HepG2 (cell line): ENCODE measurements around the gene BAHCC1. TPM values are rescaled to one million over a fixed set of nuclear protein-coding genes. Genes with fewer than 3 reads are reported as not detected.
A peak's percentile ranks its signal among the peaks of the same experiment; 100 is the strongest.

Experiments used
- ATAD3A ChIP-seq: sonication (generic); formaldehyde crosslinking; IDR thresholded peaks from 2 replicates; pipeline ENCODE4 v1.4.0; 2020; ENCODE audit warnings: missing genetic modification reagents
- CC2D1A ChIP-seq: sonication (generic); formaldehyde crosslinking; IDR thresholded peaks from 2 replicates; pipeline ENCODE4 v1.8.1; 2023; ENCODE audit warnings: mild to moderate bottlenecking, missing genetic modification reagents
- CCAR2 ChIP-seq: fragments of 200-400 bp; formaldehyde crosslinking; optimal IDR thresholded peaks from 2 replicates; pipeline ENCODE3; 2018; ENCODE audit warnings: low read depth, mild to moderate bottlenecking, low read length, moderate library complexity
- CHD4 ChIP-seq: fragments of 200-600 bp; sonication (generic); IDR thresholded peaks from 2 replicates; pipeline ENCODE4 v1.7.0; 2017; ENCODE audit warnings: mild to moderate bottlenecking, low read length, borderline replicate concordance
- FOXK2 ChIP-seq: fragments of 450-650 bp; IDR thresholded peaks from 2 replicates; pipeline ENCODE4 v1.6.1; 2016
- HNRNPLL ChIP-seq: fragments of 200-400 bp; formaldehyde crosslinking; IDR thresholded peaks from 2 replicates; pipeline ENCODE4 v1.6.1; 2017; ENCODE audit warnings: mild to moderate bottlenecking, low read depth, low read length; ENCODE audit not compliant: poor library complexity, severe bottlenecking
- MIER3 ChIP-seq: IDR thresholded peaks from 2 replicates; pipeline ENCODE4 v1.6.1; 2016; ENCODE audit warnings: missing compliant biosample characterization, borderline replicate concordance
- MXI1 ChIP-seq: IDR thresholded peaks from 3 replicates; pipeline ENCODE4 v1.6.1; 2012; ENCODE audit warnings: low read depth, low read length, inconsistent platforms, borderline replicate concordance
- NR2F6 ChIP-seq, 2 experiments: IDR thresholded peaks; 2 replicates each; pipeline ENCODE4 v1.6.1; 2016; ENCODE audit warnings: antibody characterized with exemption in 1 of 2, mild to moderate bottlenecking in 1 of 2
- PCBP1 ChIP-seq: fragments of 200-400 bp; formaldehyde crosslinking; IDR thresholded peaks from 2 replicates; pipeline ENCODE4 v1.6.1; 2017; ENCODE audit warnings: mild to moderate bottlenecking, low read depth, low read length, borderline replicate concordance
- PPARG ChIP-seq: conservative IDR thresholded peaks from 2 replicates; pipeline ENCODE4 v1.6.1; 2016; ENCODE audit warnings: missing biosample characterization, missing genetic modification reagents
- SAP130 ChIP-seq: IDR thresholded peaks from 2 replicates; pipeline ENCODE4 v1.6.1; 2016; ENCODE audit warnings: low read depth
- SIX1 ChIP-seq: sonication (generic); formaldehyde crosslinking; IDR thresholded peaks from 2 replicates; pipeline ENCODE4 v1.4.0; 2020; ENCODE audit warnings: missing genetic modification reagents, borderline replicate concordance
- TFDP1 ChIP-seq: IDR thresholded peaks from 2 replicates; pipeline ENCODE4 v1.6.1; 2016; ENCODE audit warnings: missing compliant biosample characterization, missing genetic modification reagents, borderline replicate concordance
- ZBTB14 ChIP-seq: sonication (generic); formaldehyde crosslinking; IDR thresholded peaks from 2 replicates; pipeline ENCODE4 v1.4.0; 2020; ENCODE audit warnings: missing genetic modification reagents
- ZBTB20 ChIP-seq: sonication (generic); formaldehyde crosslinking; IDR thresholded peaks from 2 replicates; pipeline ENCODE4 v1.8.1; 2023; ENCODE audit warnings: missing genetic modification reagents, low read depth, mild to moderate bottlenecking, borderline replicate concordance
- ZFP1 ChIP-seq: IDR thresholded peaks from 2 replicates; pipeline ENCODE4 v1.6.1; 2016
- ZFP37 ChIP-seq: sonication (generic); formaldehyde crosslinking; IDR thresholded peaks from 2 replicates; pipeline ENCODE4 v1.4.0; 2020; ENCODE audit warnings: missing genetic modification reagents, borderline replicate concordance
- ZFP82 ChIP-seq: sonication (generic); formaldehyde crosslinking; IDR thresholded peaks from 2 replicates; pipeline ENCODE4 v1.5.1; 2020; ENCODE audit warnings: mild to moderate bottlenecking, missing genetic modification reagents, borderline replicate concordance
- ZKSCAN1 ChIP-seq: fragments of 150-350 bp; IDR thresholded peaks from 2 replicates; pipeline ENCODE4 v1.6.1; 2014; ENCODE audit warnings: low read length
- ZNF180 ChIP-seq: sonication (generic); formaldehyde crosslinking; IDR thresholded peaks from 2 replicates; pipeline ENCODE4 v1.4.0; 2020; ENCODE audit warnings: low read depth, missing genetic modification reagents, borderline replicate concordance
- ZNF256 ChIP-seq: sonication (generic); formaldehyde crosslinking; conservative IDR thresholded peaks from 2 replicates; pipeline ENCODE4 v1.4.0; 2020; ENCODE audit warnings: missing genetic modification reagents
- ZNF276 ChIP-seq: sonication (generic); formaldehyde crosslinking; IDR thresholded peaks from 2 replicates; pipeline ENCODE4 v1.4.0; 2020; ENCODE audit warnings: mild to moderate bottlenecking, low read depth, missing genetic modification reagents
- ZNF383 ChIP-seq: sonication (generic); formaldehyde crosslinking; IDR thresholded peaks from 2 replicates; pipeline ENCODE4 v1.4.0; 2020; ENCODE audit warnings: missing genetic modification reagents, mild to moderate bottlenecking, borderline replicate concordance
- ZNF430 ChIP-seq: sonication (generic); formaldehyde crosslinking; IDR thresholded peaks from 2 replicates; pipeline ENCODE4 v1.9.0; 2021; ENCODE audit warnings: mild to moderate bottlenecking, missing genetic modification reagents
- ZNF577 ChIP-seq: sonication (generic); formaldehyde crosslinking; IDR thresholded peaks from 2 replicates; pipeline ENCODE4 v1.4.0; 2020; ENCODE audit warnings: mild to moderate bottlenecking, low read depth, missing genetic modification reagents, borderline replicate concordance
- ZNF746 ChIP-seq: sonication (generic); formaldehyde crosslinking; IDR thresholded peaks from 2 replicates; pipeline ENCODE4 v1.8.0; 2022; ENCODE audit warnings: mild to moderate bottlenecking, missing genetic modification reagents
- ZSCAN30 ChIP-seq: sonication (generic); formaldehyde crosslinking; IDR thresholded peaks from 2 replicates; pipeline ENCODE4 v1.5.0; 2020; ENCODE audit warnings: mild to moderate bottlenecking, missing genetic modification reagents
- polyA plus RNA-seq, 8 experiments: library from polyadenylated mRNA; depleted of rRNA in 3 of 8; stranded (reverse) in 7 of 8; unstranded in 1 of 8; fragments of >200 nt; fragmentation: Illumina TruSeq in 4 of 8; extraction: Trizol in 4 of 8; gene quantifications; 2 replicates each; pipeline versions ENCODE4 v1.2.1 to v1.2.3, GENCODE V29; 2011 to 2016; ENCODE audit warnings: low read depth in 4 of 8, missing spikeins in 1 of 8, mixed read lengths in 1 of 8; ENCODE audit not compliant: insufficient read depth in 1 of 8
- total RNA-seq, 5 experiments: library from RNA; depleted of rRNA; stranded (reverse); fragments of >200 nt; fragmentation: Illumina TruSeq; extraction: Trizol; gene quantifications; 2 replicates each; pipeline ENCODE4 v1.2.3, GENCODE V29; 2016; ENCODE audit warnings: low read depth in 1 of 5

Gene BAHCC1
- total and polyA plus RNA-seq, 2 of the 13 experiments (the other 11 are each of a cell fraction or from before 2014, with no cell fraction given) = 1.4 to 1.7 TPM

GRCh38 chr17:81513753-81514488 is 118.7 kb downstream of the BAHCC1 start (continued):
- no peak for TF ChIP-seq ZNF577 (CRISPR knock-in tag)
- TF ChIP-seq ZBTB20 (CRISPR knock-in tag) = no peak
- no peak for TF ChIP-seq ZFP1 (CRISPR knock-in tag)
- 0 out of 2 replicates have a peak, but pooled peaks have one; percentile 25 for TF ChIP-seq PCBP1
- TF ChIP-seq ZNF256 (CRISPR knock-in tag) = no peak
- TF ChIP-seq ZNF180 (CRISPR knock-in tag) = no peak; the same call in 1 of the 2 replicates
- peak; percentile 22; the same call in 1 of the 2 replicates for TF ChIP-seq ZNF276 (CRISPR knock-in tag)
- peak; percentile 94 for TF ChIP-seq HNRNPLL
- no peak for TF ChIP-seq SIX1
- no peak for TF ChIP-seq ZNF383 (CRISPR knock-in tag)
- no peak for TF ChIP-seq TFDP1 (CRISPR knock-in tag)
- no peak for TF ChIP-seq NR2F6 (IDR thresholded peaks at IDR 0.05)
- 0 out of 2 replicates have a peak, but pooled peaks have one; percentile 36 for TF ChIP-seq NR2F6 (CRISPR knock-in tag; IDR thresholded peaks at IDR 0.05)
- TF ChIP-seq ZKSCAN1 = no peak
- no peak for TF ChIP-seq MIER3 (CRISPR knock-in tag)
- TF ChIP-seq ATAD3A (CRISPR knock-in tag) = no peak
- TF ChIP-seq CHD4 = 0 out of 2 replicates have a peak, but pooled peaks have one; percentile 11
- no peak for TF ChIP-seq PPARG (CRISPR knock-in tag)
- TF ChIP-seq ZNF430 (CRISPR knock-in tag) = no peak
- TF ChIP-seq CC2D1A (CRISPR knock-in tag) = no peak
- TF ChIP-seq FOXK2 = no peak
- TF ChIP-seq CCAR2 = no peak
- no peak for TF ChIP-seq ZFP82 (CRISPR knock-in tag)
- TF ChIP-seq MXI1 = 0 out of 3 replicates have a peak, but pooled peaks have one; percentile 32
- TF ChIP-seq ZNF746 = no peak
- TF ChIP-seq ZSCAN30 (CRISPR knock-in tag) = no peak
- no peak for TF ChIP-seq ZBTB14 (CRISPR knock-in tag)
- TF ChIP-seq SAP130 (CRISPR knock-in tag) = peak; percentile 64; the same call in 1 of the 2 replicates
- TF ChIP-seq ZFP37 (CRISPR knock-in tag) = peak; percentile 50; the same call in 1 of the 2 replicates
